Measurements from ENCODE around the gene SLC37A1. TPM values are rescaled to one million over a fixed set of nuclear protein-coding genes. Genes with fewer than 3 reads are reported as not detected.

The SLC37A1 gene
- total and polyA plus RNA-seq, 8 donors = 4.7 to 14.3 (median 7.9) TPM

GRCh38 chr21:42591170-42591869 lies 77.7 kb downstream of the SLC37A1 start:
- DNase-seq = no peak
- Histone ChIP-seq H3K9me3 (no peaks in the 10 kb centered on the region), H3K4me1 (peaks cover 0 to 3% (median 0%) of the 10 kb centered on the region in 3 donors), H3K27me3 (no peaks in the 10 kb centered on the region), H3K36me3 (no peaks in the 10 kb centered on the region), H3K4me3 (no peak overlapping the region), H3K27ac (no peak overlapping the region)
- TF ChIP-seq, protein P1, sequence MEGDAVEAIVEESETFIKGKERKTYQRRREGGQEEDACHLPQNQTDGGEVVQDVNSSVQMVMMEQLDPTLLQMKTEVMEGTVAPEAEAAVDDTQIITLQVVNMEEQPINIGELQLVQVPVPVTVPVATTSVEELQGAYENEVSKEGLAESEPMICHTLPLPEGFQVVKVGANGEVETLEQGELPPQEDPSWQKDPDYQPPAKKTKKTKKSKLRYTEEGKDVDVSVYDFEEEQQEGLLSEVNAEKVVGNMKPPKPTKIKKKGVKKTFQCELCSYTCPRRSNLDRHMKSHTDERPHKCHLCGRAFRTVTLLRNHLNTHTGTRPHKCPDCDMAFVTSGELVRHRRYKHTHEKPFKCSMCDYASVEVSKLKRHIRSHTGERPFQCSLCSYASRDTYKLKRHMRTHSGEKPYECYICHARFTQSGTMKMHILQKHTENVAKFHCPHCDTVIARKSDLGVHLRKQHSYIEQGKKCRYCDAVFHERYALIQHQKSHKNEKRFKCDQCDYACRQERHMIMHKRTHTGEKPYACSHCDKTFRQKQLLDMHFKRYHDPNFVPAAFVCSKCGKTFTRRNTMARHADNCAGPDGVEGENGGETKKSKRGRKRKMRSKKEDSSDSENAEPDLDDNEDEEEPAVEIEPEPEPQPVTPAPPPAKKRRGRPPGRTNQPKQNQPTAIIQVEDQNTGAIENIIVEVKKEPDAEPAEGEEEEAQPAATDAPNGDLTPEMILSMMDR (IDR thresholded peaks at IDR 0.05) = no peak
- WGBS, 2 donors = 63 to 77% methylated on average over 18 of the region's 18 CpGs
- FAIRE-seq = no peak
- no peak for ATAC-seq
- intact Hi-C loops (cut with DNase I) = loop anchor here in 1 of 3 donors (10.0 kb wide), 1 partner anchor 233 kb away; no protein-coding TSS in a partner anchor

- H3K4me1 ChIP-seq = peaks cover 0 to 3% (median 0%) of the 10 kb centered on the region in 3 donors
- intact Hi-C loops (cut with DNase I) = loop anchor here in 1 of 3 donors (10.0 kb wide), 1 partner anchor 233 kb away; no protein-coding TSS in a partner anchor
- no peaks in the 10 kb centered on the region for H3K27me3 ChIP-seq
- no peaks in the 10 kb centered on the region for H3K9me3 ChIP-seq
- H3K4me3 ChIP-seq = no peak overlapping the region
- WGBS, 2 donors = 69 to 80% methylated on average over 19 of the region's 19 CpGs
- TF ChIP-seq, protein P1 (IDR thresholded peaks at IDR 0.05) = no peak
- H3K27ac ChIP-seq = no peak overlapping the region
- ATAC-seq = no peak
- no peak for FAIRE-seq
- H3K36me3 ChIP-seq = no peaks in the 10 kb centered on the region
- no peak for DNase-seq
These were observed 78.6 kb downstream of the SLC37A1 start for GRCh38 chr21:42592156-42592820.

DNA sequence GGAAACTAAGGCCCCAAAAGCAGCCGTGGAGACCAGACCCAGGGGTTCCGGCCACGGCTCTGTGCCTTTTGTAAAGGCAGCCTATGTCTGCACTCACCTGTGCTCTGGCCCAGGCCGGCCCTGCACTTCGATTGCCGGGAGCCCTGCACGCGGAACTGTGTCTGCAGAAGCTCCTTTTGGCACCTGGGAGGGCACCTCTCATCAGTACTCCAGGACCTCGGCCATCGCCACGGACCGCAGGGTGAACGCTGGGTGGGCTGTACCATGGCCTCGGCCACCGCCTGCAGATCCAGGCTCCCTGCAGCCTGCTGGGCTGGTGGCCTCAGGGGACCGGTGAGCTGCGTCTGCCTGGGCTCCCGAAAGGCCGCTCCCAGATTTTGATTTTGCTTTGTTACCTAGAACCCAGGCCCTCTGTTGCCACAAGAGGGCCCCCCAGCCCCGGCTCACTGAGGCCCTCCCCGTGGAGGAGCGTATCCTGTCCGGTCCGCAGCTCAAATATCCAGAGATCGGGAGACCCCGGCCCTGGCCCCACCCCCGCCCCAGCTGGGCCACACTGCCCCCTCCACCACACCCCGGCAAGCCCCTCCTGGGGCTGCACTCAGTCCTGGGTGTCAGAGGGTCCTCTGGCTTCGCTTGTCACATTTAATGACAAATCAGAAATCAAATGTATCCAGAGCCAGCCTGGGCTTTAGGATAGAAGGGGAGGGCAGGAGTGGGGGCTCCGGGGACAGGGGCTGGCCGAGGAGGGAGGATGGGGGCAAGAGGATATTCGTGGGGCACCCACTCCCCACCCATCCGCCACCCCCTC lies 79.6 kb downstream of the SLC37A1 start:
- intact Hi-C loops (cut with DNase I) = loop anchor here in 1 of 3 donors (10.0 kb wide), 1 partner anchor 232 kb away; no protein-coding TSS in a partner anchor
- H3K36me3 ChIP-seq = no peaks in the 10 kb centered on the region
- no peak overlapping the region for H3K27ac ChIP-seq
- WGBS, 2 donors = 17 to 21% methylated on average over 33 of the region's 33 CpGs
- peak; percentile 42 to 87 (median 68) for DNase-seq
- H3K9me3 ChIP-seq = no peaks in the 10 kb centered on the region
- FAIRE-seq = no peak
- ATAC-seq = peak; percentile 86 to 99 (median 98)
- peak overlapping the region in 1 of 4 donors; percentile 7 for H3K4me3 ChIP-seq
- H3K4me1 ChIP-seq = peaks cover 0 to 3% (median 0%) of the 10 kb centered on the region in 3 donors
- TF ChIP-seq, protein P1 (IDR thresholded peaks at IDR 0.05) = peak in 3 of 4 donors; percentile 65 to 73 (median 68)
- H3K27me3 ChIP-seq = no peaks in the 10 kb centered on the region

DNA sequence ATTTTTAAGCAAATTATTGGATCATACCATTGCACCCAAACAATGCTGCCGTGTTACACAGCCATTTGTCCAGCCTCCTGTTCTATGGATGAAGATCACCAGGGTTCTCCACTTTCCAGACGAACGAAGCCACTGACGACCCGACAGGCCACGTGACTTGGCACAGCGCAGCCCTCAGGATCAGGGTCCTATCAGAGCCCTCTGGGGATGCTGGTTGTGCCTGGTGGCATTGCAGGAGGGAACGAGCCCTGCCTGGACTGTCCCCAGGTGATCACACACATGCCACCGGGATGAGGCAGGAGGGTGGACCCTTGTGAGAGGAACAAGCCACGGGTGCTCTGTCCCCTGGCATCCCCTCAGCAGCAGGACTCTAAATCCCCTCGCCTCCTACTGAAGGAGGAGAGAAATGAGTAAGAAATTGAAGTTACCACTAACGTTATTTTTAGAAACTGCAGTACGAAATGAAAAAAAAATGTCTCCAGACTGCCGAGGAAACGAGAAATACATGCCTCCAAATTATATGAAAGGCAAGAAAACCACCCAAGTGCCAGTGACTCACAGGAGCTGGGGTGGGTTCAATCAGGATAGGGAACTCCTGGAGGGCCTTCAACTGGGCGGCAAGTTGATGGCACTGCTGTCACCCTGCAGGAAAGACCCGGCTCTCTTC lies 81.1 kb downstream of the SLC37A1 start:
- no peak for FAIRE-seq
- H3K9me3 ChIP-seq = no peaks in the 10 kb centered on the region
- intact Hi-C loops (cut with DNase I) = loop anchor here in 1 of 3 donors (10.0 kb wide), 1 partner anchor 230 kb away; no protein-coding TSS in a partner anchor
- TF ChIP-seq, protein P1 (IDR thresholded peaks at IDR 0.05) = no peak
- no peak for DNase-seq
- no peaks in the 10 kb centered on the region for H3K27me3 ChIP-seq
- no peaks in the 10 kb centered on the region for H3K36me3 ChIP-seq
- H3K4me1 ChIP-seq = peaks cover 0 to 3% (median 0%) of the 10 kb centered on the region in 3 donors
- no peak overlapping the region for H3K4me3 ChIP-seq
- WGBS, 2 donors = 62 to 74% methylated on average over 17 of the region's 17 CpGs
- ATAC-seq = no peak
- no peak overlapping the region for H3K27ac ChIP-seq
